Stimulated activated CD4-positive, alpha-beta T cell treated with anti-CD3 and anti-CD28 coated beads, Interleukin-4, amount 100 ng/mL, for 4 hours (primary cell): ENCODE data around the gene AK8.

Experiments
- DNase-seq, 2 experiments: peaks; one replicate each; pipeline ENCODE4 v3.0.0-alpha.2; 2020

Gene AK8

GRCh38 chr9:132769906-132770769, 107.9 kb downstream of the AK8 start:
- DNase-seq: peak; percentile 60 to 72

- peak; percentile 58 to 69 for DNase-seq
Measured at GRCh38 chr9:132768932-132769905, 108.9 kb downstream of the AK8 start.

- no peak for DNase-seq
Measured at GRCh38 chr9:132763574-132763973, 114.5 kb downstream of the AK8 start.

- DNase-seq: no peak
Measured at GRCh38 chr9:132762896-132763295, 115.2 kb downstream of the AK8 start.

- no peak for DNase-seq
Measured at GRCh38 chr9:132761602-132762001, 116.5 kb downstream of the AK8 start.

- DNase-seq: no peak
Measured at GRCh38 chr9:132760057-132760456, 118.0 kb downstream of the AK8 start.

- no peak for DNase-seq
Measured at GRCh38 chr9:132757016-132757415, 121.1 kb downstream of the AK8 start.

- DNase-seq: no peak
Measured at GRCh38 chr9:132756214-132756845, 121.8 kb downstream of the AK8 start.

GRCh38 chr9:132755096-132755495, 123.0 kb downstream of the AK8 start:
- DNase-seq: no peak

GRCh38 chr9:132754236-132754635, 123.8 kb downstream of the AK8 start:
- no peak for DNase-seq

- no peak for DNase-seq
Measured at GRCh38 chr9:132753593-132753880, 124.5 kb downstream of the AK8 start.

- no peak for DNase-seq
Measured at GRCh38 chr9:132752877-132753592, 125.0 kb downstream of the AK8 start.

- DNase-seq: no peak
Measured at GRCh38 chr9:132750668-132751067, 127.4 kb downstream of the AK8 start.

- DNase-seq: no peak
Measured at GRCh38 chr9:132749306-132749705, 128.8 kb downstream of the AK8 start.

- no peak for DNase-seq
Measured at GRCh38 chr9:132748450-132748849, 129.6 kb downstream of the AK8 start.

- no peak for DNase-seq
Measured at GRCh38 chr9:132745756-132746709, 132.1 kb downstream of the AK8 start.

GRCh38 chr9:132744881-132745755, 133.0 kb downstream of the AK8 start:
- DNase-seq: no peak

GRCh38 chr9:132743931-132744479, 134.1 kb downstream of the AK8 start:
- no peak for DNase-seq

- DNase-seq: no peak
Measured at GRCh38 chr9:132742821-132743311, 135.2 kb downstream of the AK8 start.
